NB4 (cell line): ENCODE measurements around the gene CNKSR1.

ENCODE experiments used
- CTCF ChIP-seq: IDR thresholded peaks from one replicate; pipeline ENCODE4 v1.5.1; 2012; ENCODE audit warnings: low read depth, low read length
- POLR2A ChIP-seq: IDR thresholded peaks from 2 replicates; pipeline ENCODE4 v1.6.1; 2011; ENCODE audit warnings: mild to moderate bottlenecking; ENCODE audit not compliant: insufficient read length; ENCODE audit errors: extremely low read depth

- no peak for TF ChIP-seq POLR2A
- no peak for TF ChIP-seq CTCF
Measured at GRCh38 chr1:26132834-26133167, 44.5 kb upstream of the CNKSR1 start.
